H1 (cell line): Measurements from ENCODE around the gene HS1BP3. TPM values are rescaled to one million over a fixed set of nuclear protein-coding genes. Genes with fewer than 3 reads are reported as not detected.

Source experiments
- KDM4A ChIP-seq: IDR thresholded peaks from one replicate; pipeline ENCODE4 v1.7.1; 2012; ENCODE audit warnings: low read depth, mild to moderate bottlenecking, moderate library complexity, low read length, inconsistent platforms; ENCODE audit not compliant: severe bottlenecking
- polyA plus RNA-seq, 7 experiments: library from polyadenylated mRNA; depleted of rRNA in 3 of 7; stranded (reverse) in 5 of 7; unstranded in 2 of 7; fragments of >200 nt in 5 of 7; fragments of 200-250 nt in 2 of 7; gene quantifications; 1 replicate in 5 of 7; 2 replicates in 1 of 7; 4 replicates in 1 of 7; pipeline versions ENCODE4 v1.2.1 to v1.2.3, GENCODE V29; 2011 to 2013; ENCODE audit warnings: missing spikeins in 2 of 7, mixed read lengths in 2 of 7
- total RNA-seq: library from RNA; stranded (reverse); fragmentation: NEBNext Ultra II Directional; extraction: Animal tissue kit (Norgen Biotek cat#: 25700); gene quantifications from 2 replicates; pipeline ENCODE4 v1.2.1, GENCODE V29; 2021
- TF ChIP-seq, protein P1 (sequence below): fragments of 300-600 bp; sonication (generic); IDR thresholded peaks from 2 replicates; pipeline ENCODE4 v1.7.1; 2012; ENCODE audit warnings: low read length, moderate library complexity, mild to moderate bottlenecking, inconsistent platforms; ENCODE audit not compliant: insufficient replicate concordance

Gene HS1BP3
- total and polyA plus RNA-seq, 2 of the 8 experiments (the other 6 are each of a cell fraction or from before 2014, with no cell fraction given), result 11.1 to 11.3 TPM

DNA sequence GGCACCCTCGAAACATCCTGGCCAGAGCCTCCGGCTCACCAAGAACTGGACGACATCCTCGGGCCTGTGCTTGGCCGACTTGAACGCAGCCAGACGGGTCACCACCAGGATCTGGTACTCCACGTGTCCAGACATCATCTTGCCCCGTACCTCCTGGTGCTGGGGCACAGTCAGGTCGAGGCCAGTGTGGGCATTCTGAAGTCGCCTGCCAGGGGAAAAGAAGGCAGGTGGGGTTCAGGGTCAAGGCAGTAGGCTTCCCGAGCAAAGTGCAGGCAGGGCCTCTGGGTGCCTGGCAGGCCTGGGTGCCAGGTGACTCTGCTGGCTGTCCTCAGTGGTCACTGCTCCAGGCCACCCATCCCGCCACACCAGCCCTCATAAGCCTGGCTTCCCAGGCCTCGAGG, 5.6 kb downstream of the HS1BP3 start (continued):
- TF ChIP-seq, protein P1, sequence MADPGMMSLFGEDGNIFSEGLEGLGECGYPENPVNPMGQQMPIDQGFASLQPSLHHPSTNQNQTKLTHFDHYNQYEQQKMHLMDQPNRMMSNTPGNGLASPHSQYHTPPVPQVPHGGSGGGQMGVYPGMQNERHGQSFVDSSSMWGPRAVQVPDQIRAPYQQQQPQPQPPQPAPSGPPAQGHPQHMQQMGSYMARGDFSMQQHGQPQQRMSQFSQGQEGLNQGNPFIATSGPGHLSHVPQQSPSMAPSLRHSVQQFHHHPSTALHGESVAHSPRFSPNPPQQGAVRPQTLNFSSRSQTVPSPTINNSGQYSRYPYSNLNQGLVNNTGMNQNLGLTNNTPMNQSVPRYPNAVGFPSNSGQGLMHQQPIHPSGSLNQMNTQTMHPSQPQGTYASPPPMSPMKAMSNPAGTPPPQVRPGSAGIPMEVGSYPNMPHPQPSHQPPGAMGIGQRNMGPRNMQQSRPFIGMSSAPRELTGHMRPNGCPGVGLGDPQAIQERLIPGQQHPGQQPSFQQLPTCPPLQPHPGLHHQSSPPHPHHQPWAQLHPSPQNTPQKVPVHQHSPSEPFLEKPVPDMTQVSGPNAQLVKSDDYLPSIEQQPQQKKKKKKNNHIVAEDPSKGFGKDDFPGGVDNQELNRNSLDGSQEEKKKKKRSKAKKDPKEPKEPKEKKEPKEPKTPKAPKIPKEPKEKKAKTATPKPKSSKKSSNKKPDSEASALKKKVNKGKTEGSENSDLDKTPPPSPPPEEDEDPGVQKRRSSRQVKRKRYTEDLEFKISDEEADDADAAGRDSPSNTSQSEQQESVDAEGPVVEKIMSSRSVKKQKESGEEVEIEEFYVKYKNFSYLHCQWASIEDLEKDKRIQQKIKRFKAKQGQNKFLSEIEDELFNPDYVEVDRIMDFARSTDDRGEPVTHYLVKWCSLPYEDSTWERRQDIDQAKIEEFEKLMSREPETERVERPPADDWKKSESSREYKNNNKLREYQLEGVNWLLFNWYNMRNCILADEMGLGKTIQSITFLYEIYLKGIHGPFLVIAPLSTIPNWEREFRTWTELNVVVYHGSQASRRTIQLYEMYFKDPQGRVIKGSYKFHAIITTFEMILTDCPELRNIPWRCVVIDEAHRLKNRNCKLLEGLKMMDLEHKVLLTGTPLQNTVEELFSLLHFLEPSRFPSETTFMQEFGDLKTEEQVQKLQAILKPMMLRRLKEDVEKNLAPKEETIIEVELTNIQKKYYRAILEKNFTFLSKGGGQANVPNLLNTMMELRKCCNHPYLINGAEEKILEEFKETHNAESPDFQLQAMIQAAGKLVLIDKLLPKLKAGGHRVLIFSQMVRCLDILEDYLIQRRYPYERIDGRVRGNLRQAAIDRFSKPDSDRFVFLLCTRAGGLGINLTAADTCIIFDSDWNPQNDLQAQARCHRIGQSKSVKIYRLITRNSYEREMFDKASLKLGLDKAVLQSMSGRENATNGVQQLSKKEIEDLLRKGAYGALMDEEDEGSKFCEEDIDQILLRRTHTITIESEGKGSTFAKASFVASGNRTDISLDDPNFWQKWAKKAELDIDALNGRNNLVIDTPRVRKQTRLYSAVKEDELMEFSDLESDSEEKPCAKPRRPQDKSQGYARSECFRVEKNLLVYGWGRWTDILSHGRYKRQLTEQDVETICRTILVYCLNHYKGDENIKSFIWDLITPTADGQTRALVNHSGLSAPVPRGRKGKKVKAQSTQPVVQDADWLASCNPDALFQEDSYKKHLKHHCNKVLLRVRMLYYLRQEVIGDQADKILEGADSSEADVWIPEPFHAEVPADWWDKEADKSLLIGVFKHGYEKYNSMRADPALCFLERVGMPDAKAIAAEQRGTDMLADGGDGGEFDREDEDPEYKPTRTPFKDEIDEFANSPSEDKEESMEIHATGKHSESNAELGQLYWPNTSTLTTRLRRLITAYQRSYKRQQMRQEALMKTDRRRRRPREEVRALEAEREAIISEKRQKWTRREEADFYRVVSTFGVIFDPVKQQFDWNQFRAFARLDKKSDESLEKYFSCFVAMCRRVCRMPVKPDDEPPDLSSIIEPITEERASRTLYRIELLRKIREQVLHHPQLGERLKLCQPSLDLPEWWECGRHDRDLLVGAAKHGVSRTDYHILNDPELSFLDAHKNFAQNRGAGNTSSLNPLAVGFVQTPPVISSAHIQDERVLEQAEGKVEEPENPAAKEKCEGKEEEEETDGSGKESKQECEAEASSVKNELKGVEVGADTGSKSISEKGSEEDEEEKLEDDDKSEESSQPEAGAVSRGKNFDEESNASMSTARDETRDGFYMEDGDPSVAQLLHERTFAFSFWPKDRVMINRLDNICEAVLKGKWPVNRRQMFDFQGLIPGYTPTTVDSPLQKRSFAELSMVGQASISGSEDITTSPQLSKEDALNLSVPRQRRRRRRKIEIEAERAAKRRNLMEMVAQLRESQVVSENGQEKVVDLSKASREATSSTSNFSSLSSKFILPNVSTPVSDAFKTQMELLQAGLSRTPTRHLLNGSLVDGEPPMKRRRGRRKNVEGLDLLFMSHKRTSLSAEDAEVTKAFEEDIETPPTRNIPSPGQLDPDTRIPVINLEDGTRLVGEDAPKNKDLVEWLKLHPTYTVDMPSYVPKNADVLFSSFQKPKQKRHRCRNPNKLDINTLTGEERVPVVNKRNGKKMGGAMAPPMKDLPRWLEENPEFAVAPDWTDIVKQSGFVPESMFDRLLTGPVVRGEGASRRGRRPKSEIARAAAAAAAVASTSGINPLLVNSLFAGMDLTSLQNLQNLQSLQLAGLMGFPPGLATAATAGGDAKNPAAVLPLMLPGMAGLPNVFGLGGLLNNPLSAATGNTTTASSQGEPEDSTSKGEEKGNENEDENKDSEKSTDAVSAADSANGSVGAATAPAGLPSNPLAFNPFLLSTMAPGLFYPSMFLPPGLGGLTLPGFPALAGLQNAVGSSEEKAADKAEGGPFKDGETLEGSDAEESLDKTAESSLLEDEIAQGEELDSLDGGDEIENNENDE, result no peak
- no peak for TF ChIP-seq KDM4A
